PC-9 (cell line): ENCODE measurements around the gene SLC25A25. TPM values are rescaled to one million over a fixed set of nuclear protein-coding genes. Genes with fewer than 3 reads are reported as not detected.

Experiments used
- BruUV-seq: library from RNA; stranded (reverse); fragments of 400-500 nt; replicated peaks from 2 replicates; lab custom pipeline; 2021; lab: Mats Ljungman, UMichigan
- CTCF ChIA-PET: fragments of 300-600 bp; sonication (Branson Sonifier 250); formaldehyde crosslinking; loops from one replicate; lab custom pipeline; 2022; ENCODE audit warnings: antibody characterized with exemption; lab: Charles Lee
- POLR2A ChIA-PET: fragments of 300-600 bp; sonication (Branson Sonifier 250); formaldehyde crosslinking; loops from one replicate; lab custom pipeline; 2022; ENCODE audit warnings: antibody characterized with exemption; ENCODE audit not compliant: unreplicated experiment; lab: Charles Lee
- DNase-seq, 2 experiments: peaks; one replicate each; pipeline versions ENCODE4 v3.0.0 to v3.0.0-alpha.2; 2015 to 2022; ENCODE audit warnings: mixed read lengths in 1 of 2
- H2AFZ ChIP-seq: fragments of 200-600 bp; sonication (generic); 2 replicates; pipeline ENCODE4 v1.8.1; 2017; ENCODE audit warnings: antibody characterized with exemption
- H3F3A ChIP-seq: fragments of 200-600 bp; sonication (generic); 2 replicates; pipeline ENCODE4 v1.8.1; 2017; ENCODE audit warnings: antibody characterized with exemption, mild to moderate bottlenecking, low read depth; ENCODE audit not compliant: insufficient read depth
- H3K27ac ChIP-seq: fragments of 200-600 bp; sonication (generic); 2 replicates; pipeline ENCODE4 v1.6.1; 2016; ENCODE audit warnings: mixed run types
- H3K27me3 ChIP-seq: fragments of 200-600 bp; sonication (generic); 2 replicates; pipeline ENCODE4 v1.6.1; 2016; ENCODE audit warnings: low read depth, mixed run types; ENCODE audit not compliant: insufficient read depth
- H3K36me3 ChIP-seq: fragments of 200-600 bp; sonication (generic); 2 replicates; pipeline ENCODE4 v1.6.1; 2016; ENCODE audit warnings: low read depth, mixed run types
- H3K4me1 ChIP-seq: fragments of 200-600 bp; sonication (generic); replicated peaks from 2 replicates; pipeline ENCODE4 v1.6.1; 2016; ENCODE audit warnings: mixed run types; ENCODE audit not compliant: insufficient read depth
- H3K4me2 ChIP-seq: fragments of 200-600 bp; sonication (generic); 2 replicates; pipeline ENCODE4 v1.6.1; 2017; ENCODE audit warnings: mixed run types
- H3K4me3 ChIP-seq: fragments of 200-600 bp; sonication (generic); 2 replicates; pipeline ENCODE4 v1.6.1; 2016; ENCODE audit warnings: mixed run types
- H3K79me2 ChIP-seq: fragments of 200-600 bp; sonication (generic); 2 replicates; pipeline ENCODE4 v1.6.1; 2017; ENCODE audit warnings: low read depth, mixed run types
- H3K9me2 ChIP-seq: fragments of 200-600 bp; sonication (generic); 2 replicates; pipeline ENCODE4 v1.8.1; 2017; ENCODE audit warnings: mild to moderate bottlenecking; ENCODE audit not compliant: insufficient read depth
- H3K9me3 ChIP-seq: fragments of 200-600 bp; sonication (generic); 2 replicates; pipeline ENCODE4 v1.8.1; 2016; ENCODE audit warnings: low read depth; ENCODE audit not compliant: insufficient read depth
- H4K20me1 ChIP-seq: fragments of 200-600 bp; sonication (generic); 2 replicates; pipeline ENCODE4 v1.8.1; 2017; ENCODE audit not compliant: insufficient read depth
- CTCF ChIP-seq: fragments of 200-600 bp; sonication (generic); conservative IDR thresholded peaks from 2 replicates; pipeline ENCODE4 v1.6.1; 2017; ENCODE audit warnings: mixed run types, antibody characterized with exemption, mild to moderate bottlenecking, moderate library complexity
- EZH2 ChIP-seq: fragments of 200-600 bp; sonication (generic); IDR thresholded peaks from 2 replicates; pipeline ENCODE4 v1.8.0; 2017; ENCODE audit warnings: antibody characterized with exemption, low read depth
- intact Hi-C: fragments of 100-400 bp; cut with micrococcal nuclease; formaldehyde crosslinking; loops from one replicate; pipeline ENCODE4 v1.10.0; 2022; ENCODE audit not compliant: unreplicated experiment
- total RNA-seq: library from RNA; stranded (reverse); gene quantifications from 2 replicates; pipeline ENCODE4 v1.2.3, GENCODE V29; 2021

SLC25A25 gene
- total RNA-seq, 1 experiment from 2014 or later, result 11.7 TPM

GRCh38 chr9:128056887-128057723, 10.9 kb upstream of the SLC25A25 start:
- BruUV-seq, result no TSS peak
- Histone ChIP-seq H3K4me1 (peaks cover 13% of the 10 kb centered on the region), H3K79me2 (no peaks in the 10 kb centered on the region), H3K4me3 (no peak overlapping the region), H3K36me3 (no peaks in the 10 kb centered on the region), H4K20me1 (no peaks in the 10 kb centered on the region), H3F3A (peaks cover 12% of the 10 kb centered on the region; the same call in 1 of the 2 replicates), H3K9me3 (no peaks in the 10 kb centered on the region), H3K9me2 (no peaks in the 10 kb centered on the region), H2AFZ (no peak overlapping the region), H3K4me2 (no peak overlapping the region), H3K27ac (no peak overlapping the region), H3K27me3 (no peaks in the 10 kb centered on the region)
- TF ChIP-seq EZH2, result no peak
- no peak for TF ChIP-seq CTCF
- ChIA-PET POLR2A (interaction anchor here (0.6 kb wide), 1 partner anchor 77 kb away, joined by 3 read pairs; no protein-coding TSS in a partner anchor), CTCF (interaction anchor here (0.6 kb wide), 1 partner anchor 662 kb away, joined by 8 read pairs; no protein-coding TSS in a partner anchor)
- no peak for DNase-seq
- intact Hi-C loops, result no loop called here

GRCh38 chr9:128057724-128058409, 10.2 kb upstream of the SLC25A25 start:
- no peaks in the 10 kb centered on the region for H3K9me3 ChIP-seq
- no peaks in the 10 kb centered on the region for H3K9me2 ChIP-seq
- intact Hi-C loops, result no loop called here
- H4K20me1 ChIP-seq, result no peaks in the 10 kb centered on the region
- DNase-seq, result no peak
- no peak overlapping the region for H2AFZ ChIP-seq
- no peak overlapping the region for H3K4me3 ChIP-seq
- no peak overlapping the region for H3K4me2 ChIP-seq
- POLR2A ChIA-PET, result interaction anchor here (0.6 kb wide), 1 partner anchor 336 kb away, joined by 5 read pairs; no protein-coding TSS in a partner anchor
- H3F3A ChIP-seq, result peaks cover 7% of the 10 kb centered on the region; the same call in 1 of the 2 replicates
- peaks cover 5% of the 10 kb centered on the region; the same call in 1 of the 2 replicates for H3K4me1 ChIP-seq
- H3K27me3 ChIP-seq, result no peaks in the 10 kb centered on the region
- no peaks in the 10 kb centered on the region for H3K36me3 ChIP-seq
- TF ChIP-seq EZH2, result no peak
- TF ChIP-seq CTCF, result no peak
- BruUV-seq, result no TSS peak
- no peak overlapping the region for H3K27ac ChIP-seq
- CTCF ChIA-PET, result interaction anchor here (0.6 kb wide), 2 partner anchors 11 to 662 kb away, joined by 3 to 8 read pairs; no protein-coding TSS in a partner anchor
- no peaks in the 10 kb centered on the region for H3K79me2 ChIP-seq

GRCh38 chr9:128059365-128059983, 8.6 kb upstream of the SLC25A25 start:
- no TSS peak for BruUV-seq
- Histone ChIP-seq H3K27ac (no peak overlapping the region), H4K20me1 (no peaks in the 10 kb centered on the region), H3K4me1 (0 out of 2 replicates have a peak, but pooled peaks cover under 1% of the 10 kb centered on the region), H3K4me3 (no peak overlapping the region), H3K79me2 (no peaks in the 10 kb centered on the region), H3K9me2 (no peaks in the 10 kb centered on the region), H3F3A (peaks cover 7% of the 10 kb centered on the region; the same call in 1 of the 2 replicates), H3K9me3 (no peaks in the 10 kb centered on the region), H3K27me3 (no peaks in the 10 kb centered on the region), H3K36me3 (no peaks in the 10 kb centered on the region), H3K4me2 (no peak overlapping the region), H2AFZ (no peak overlapping the region)
- POLR2A ChIA-PET, result interaction anchor here (0.7 kb wide), 1 partner anchor 514 kb away, joined by 3 read pairs; no protein-coding TSS in a partner anchor
- DNase-seq, result no peak
- CTCF ChIA-PET, result interaction anchor here (0.7 kb wide), 2 partner anchors 98 to 448 kb away, joined by 4 to 6 read pairs; no protein-coding TSS in a partner anchor
- intact Hi-C loops, result no loop called here
- TF ChIP-seq EZH2, result no peak
- TF ChIP-seq CTCF, result no peak
